Measurements from ENCODE around the gene ERCC8.
"Not testable (repeated sequence)": the region's sequence is repeated elsewhere in the genome, so short reads cannot be mapped to it uniquely, and the experiment has no call there.

Gene ERCC8

GRCh38 chr5:60903356-60903755 lies 41.5 kb downstream of the ERCC8 start:
- DNase-seq = no peak

- no peak for DNase-seq
These were observed 47.9 kb downstream of the ERCC8 start for GRCh38 chr5:60896991-60897390.

- DNase-seq = no peak
These were observed 51.3 kb downstream of the ERCC8 start for GRCh38 chr5:60893521-60893920.

- no peak for DNase-seq
These were observed 53.2 kb downstream of the ERCC8 start for GRCh38 chr5:60891667-60892066.

- no peak for DNase-seq
These were observed 56.4 kb downstream of the ERCC8 start for GRCh38 chr5:60888359-60889061.

- no peak for DNase-seq
These were observed 57.1 kb downstream of the ERCC8 start for GRCh38 chr5:60887746-60888145.

GRCh38 chr5:60887096-60887495 lies 57.8 kb downstream of the ERCC8 start:
- no peak for DNase-seq

GRCh38 chr5:60886158-60886557 lies 58.7 kb downstream of the ERCC8 start:
- DNase-seq = no peak

- DNase-seq = no peak
These were observed 61.6 kb downstream of the ERCC8 start for GRCh38 chr5:60883229-60883628.

GRCh38 chr5:60872892-60873291 lies 72.0 kb downstream of the ERCC8 start:
- no peak for DNase-seq

- DNase-seq = no peak
These were observed 74.0 kb downstream of the ERCC8 start for GRCh38 chr5:60870857-60871256.

- not testable (repeated sequence) for DNase-seq
These were observed 84.3 kb downstream of the ERCC8 start for GRCh38 chr5:60860572-60860971.

GRCh38 chr5:60856066-60856465 lies 88.8 kb downstream of the ERCC8 start:
- no peak for DNase-seq

GRCh38 chr5:60852940-60853339 lies 91.9 kb downstream of the ERCC8 start:
- DNase-seq = no peak

- DNase-seq = no peak
These were observed 92.6 kb downstream of the ERCC8 start for GRCh38 chr5:60852317-60852716.

GRCh38 chr5:60851626-60852025 lies 93.2 kb downstream of the ERCC8 start:
- DNase-seq = no peak

- no peak for DNase-seq
These were observed 98.6 kb downstream of the ERCC8 start for GRCh38 chr5:60846298-60846697.

GRCh38 chr5:60843936-60844905 lies 100.6 kb downstream of the ERCC8 start, which contains the start of gene ELOVL7:
ELOVL7 (minus strand) TSS chr5:60844269; CDS start chr5:60787397, 56,872 bp downstream.
- DNase-seq = no peak

- no peak for DNase-seq
These were observed 101.4 kb downstream of the ERCC8 start for GRCh38 chr5:60843386-60843935.

GRCh38 chr5:60842871-60843385 lies 101.9 kb downstream of the ERCC8 start:
- DNase-seq = no peak

GRCh38 chr5:60841361-60841760 lies 103.5 kb downstream of the ERCC8 start:
- DNase-seq = no peak

- no peak for DNase-seq
These were observed 108.7 kb downstream of the ERCC8 start for GRCh38 chr5:60836131-60836530.

GRCh38 chr5:60835554-60835953 lies 109.3 kb downstream of the ERCC8 start:
- DNase-seq = no peak

All from NCI-H1417 treated with DMSO at 0.1 percent for 48 hours (cell line).